ENCODE results near the gene SEC16A.

SEC16A gene

DNA sequence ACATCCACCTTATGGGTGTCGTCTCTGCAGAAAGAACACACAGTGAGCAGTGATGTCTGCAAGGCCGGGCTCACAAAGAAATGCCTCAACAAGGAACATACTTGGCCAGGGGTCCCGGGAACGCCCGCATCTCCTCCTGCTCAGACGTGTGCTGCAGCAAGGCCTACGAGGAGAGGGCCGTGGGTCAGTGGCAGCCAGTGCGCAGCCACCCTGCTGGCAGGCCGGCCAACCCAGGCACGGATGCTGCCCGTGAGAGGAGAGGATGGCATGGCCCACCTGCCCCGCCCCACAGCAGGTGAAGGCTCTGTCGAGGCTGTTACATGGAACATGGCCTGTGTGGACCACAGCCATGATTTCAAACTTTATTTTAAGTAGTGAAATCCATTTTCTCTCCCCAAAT is 19.3 kb downstream of the SEC16A start:
- DNase-seq (ENCODE audit: low spot score) = no peak

DNA sequence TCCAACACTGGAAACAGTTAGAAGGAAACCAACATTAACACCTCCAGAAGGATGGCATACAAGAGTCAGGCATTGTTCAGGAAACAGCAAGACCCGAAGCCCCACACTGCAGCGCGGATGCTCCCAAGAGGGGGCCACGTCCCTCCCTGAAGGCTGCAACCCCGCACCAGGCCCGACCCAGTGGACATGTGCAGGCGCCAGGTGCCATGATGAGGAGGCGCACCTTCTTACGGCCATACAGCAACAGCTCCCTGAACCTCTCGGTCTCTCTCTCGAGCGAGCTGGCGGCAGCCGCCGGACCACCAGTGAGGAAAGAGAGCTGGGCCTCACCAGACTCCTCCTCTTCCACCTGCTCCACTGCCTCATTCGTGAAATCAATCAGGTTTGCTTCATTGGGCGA is 20.2 kb downstream of the SEC16A start:
- no peak for DNase-seq (ENCODE audit: low spot score)

DNA sequence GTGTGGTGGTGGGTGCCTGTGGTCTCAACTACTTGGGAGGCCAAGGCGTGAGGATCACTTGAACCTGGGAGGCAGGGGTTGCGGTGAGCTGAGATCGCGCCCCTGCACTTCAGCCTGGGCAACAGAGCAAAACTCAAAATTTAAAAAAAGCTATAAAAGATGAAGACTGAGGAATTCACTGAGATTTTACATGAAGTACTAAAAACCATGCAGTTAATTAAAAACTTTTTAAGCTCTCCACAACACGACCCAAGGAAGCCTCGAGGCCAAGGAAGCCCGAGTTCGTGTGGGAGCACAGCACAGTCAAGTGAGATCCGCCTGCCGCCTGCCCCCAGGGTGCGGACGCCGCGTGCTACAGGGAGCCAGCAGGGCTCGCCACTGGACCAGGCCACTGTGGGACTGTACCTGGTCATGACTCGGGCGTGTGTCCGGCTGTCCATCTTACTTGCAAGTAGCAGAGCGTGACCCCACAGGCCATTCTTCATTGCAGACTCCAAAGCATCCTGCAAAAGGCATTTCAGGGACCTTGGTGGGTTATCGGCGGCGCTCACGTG is 22.0 kb downstream of the SEC16A start:
- DNase-seq (ENCODE audit: low spot score) = no peak

DNA sequence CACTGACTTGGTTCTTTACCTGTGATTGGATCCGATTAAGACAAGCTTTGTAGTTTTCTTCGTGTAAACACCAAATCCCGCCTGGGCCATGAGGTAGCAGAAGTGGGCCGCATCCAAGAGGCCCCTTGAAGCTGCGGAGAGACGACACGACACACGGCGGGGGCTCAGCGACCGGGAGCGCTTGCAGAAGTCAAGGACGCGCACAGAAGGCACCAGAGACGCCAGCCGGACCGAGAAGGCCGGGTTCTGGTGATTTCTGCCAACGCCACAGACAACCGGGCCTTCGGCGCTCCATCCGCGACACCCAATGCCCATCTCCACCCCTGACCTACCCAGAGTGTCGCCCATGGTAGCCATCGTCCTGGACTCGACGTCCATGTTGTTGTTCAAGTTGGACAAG is 23.4 kb downstream of the SEC16A start:
- DNase-seq (ENCODE audit: low spot score) = no peak

DNA sequence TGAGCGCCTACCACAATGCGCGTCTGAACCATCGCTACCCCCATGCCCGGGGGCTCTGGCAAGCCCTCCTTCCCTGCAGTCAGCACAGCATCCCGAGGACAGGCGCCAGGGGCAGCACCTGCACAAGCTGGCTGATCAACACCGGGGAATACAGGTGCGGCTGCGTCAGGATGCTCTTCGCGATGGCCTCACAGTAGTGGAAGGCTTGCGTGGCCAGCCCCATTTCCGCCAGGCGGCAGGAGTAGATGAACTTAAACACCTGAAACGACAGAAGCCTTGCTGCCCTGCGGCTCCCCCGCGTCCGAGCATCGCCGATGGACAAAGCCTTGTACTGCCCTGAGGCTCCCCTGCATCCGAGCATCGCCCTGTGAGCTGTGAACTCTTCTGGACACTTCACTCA is 25.5 kb downstream of the SEC16A start:
- no peak for DNase-seq (ENCODE audit: low spot score)

DNA sequence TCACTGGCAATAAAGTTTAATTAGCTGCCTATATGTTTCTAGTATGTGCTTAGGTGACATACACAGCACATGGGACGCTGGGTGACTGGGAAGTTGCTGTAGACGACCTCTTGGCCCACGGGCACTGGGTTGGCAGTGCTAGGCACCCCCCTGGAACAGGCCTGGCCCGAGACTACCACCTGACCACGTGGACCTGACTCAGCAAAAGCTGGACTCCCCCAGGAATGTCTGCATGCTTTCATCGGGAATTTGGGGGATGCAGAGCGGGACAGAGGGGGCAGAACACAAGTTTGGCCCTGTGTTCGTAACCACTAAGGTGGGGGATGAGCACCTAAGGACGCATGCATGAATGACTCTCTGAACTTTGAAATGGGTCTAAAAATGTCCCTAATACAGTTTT is 26.6 kb downstream of the SEC16A start:
- DNase-seq (ENCODE audit: low spot score) = no peak

DNA sequence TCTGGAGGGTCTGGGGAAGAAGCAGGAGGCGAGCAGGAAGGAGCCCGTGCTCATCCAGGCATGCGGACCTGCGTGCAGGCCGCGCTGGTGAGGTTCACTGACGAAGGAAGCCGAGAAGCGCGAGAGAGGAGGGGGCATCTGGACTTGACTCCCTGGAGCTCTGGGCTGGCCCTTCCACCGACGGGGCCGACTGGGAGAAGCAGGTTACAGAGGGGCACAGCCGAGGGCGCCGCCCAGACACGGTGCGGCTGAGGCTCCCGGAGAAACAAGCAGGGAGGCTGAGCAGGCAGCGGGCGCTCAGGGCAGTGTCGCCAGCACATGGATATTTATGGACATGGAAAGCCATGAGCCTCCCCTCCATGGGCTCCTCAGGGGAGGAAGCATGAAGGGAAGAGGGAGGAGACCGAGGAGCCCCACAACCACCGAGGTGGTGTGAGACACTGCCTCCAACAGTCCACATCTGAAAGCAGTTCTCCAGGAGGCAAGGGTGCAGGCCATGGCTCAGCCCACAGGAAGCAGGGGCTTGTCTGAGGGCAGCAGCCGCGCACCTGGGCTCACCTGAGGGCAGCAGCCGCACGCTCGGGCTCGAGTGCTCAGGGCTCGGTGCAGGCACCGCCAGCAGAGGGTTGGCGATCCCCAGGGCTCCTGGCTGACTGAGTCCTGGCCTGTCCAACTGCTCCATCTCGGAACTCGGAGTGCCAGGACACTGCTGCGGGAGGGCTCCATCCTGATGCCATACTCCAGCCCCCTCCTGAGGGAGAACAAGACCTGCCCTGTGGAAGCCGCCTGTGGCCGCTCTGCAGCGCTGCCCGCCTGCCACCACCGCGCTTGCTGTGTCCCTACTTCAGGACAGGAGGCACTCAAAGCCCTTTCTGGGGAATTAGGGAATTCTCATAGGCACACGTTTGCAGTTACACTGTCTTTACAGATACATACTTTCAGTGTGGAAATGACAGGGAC is 27.5 kb downstream of the SEC16A start:
- DNase-seq (ENCODE audit: low spot score) = no peak

DNA sequence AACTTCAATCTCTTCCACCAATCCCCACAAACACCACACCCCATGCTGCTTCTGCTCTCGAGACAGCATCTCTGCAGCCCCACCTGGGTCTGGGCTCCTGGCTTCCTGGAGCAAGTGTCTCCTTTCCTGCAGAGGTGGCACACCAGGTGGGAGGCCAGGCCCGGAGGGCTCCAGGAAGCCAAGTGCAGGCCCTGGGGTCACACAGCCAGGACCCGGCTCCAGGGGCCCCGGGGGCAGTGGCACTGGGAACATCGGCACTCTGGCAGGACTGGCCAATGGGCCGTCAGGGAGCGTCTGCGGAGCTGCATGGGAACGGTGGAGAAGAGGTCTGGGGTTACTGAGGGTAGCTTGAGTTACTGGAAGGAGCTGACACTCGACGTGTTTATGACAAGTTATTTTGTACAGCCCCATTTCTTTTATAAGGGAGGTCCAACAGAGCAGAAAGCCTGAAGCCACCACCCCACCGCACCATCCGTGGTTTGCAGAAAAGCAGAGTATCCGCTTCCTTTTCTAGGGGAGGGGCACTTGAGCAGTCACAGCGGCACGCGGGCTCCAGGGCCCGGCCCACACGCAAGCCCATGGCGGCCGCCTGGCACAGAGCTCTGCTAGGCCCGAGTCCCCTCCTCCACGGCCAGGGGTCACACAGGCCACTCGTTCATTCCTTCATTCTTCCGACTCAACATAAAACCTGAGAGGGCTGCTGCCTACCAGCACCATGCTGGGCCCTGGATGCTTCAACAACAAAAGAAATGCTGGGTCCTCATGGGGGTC is 28.6 kb downstream of the SEC16A start:
- DNase-seq (ENCODE audit: low spot score) = no peak

DNA sequence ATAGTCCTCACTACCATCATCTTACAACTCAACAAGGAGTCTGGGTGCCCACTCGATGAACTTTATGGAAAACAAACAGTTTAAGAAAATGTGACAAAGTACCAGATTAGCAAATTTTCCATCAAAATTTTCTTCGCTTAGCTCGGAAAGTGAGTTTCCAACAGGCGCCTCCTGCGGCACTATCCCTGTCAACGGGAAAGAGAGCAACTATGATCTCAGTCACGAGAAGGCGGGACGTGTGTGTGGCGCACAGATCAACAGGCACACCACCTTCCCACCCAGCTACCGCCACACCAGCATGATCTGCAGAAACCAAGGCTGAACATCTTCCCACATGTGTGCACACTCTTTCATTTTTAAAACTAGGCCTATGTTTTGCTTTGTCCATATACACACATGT is 29.5 kb downstream of the SEC16A start:
- no peak for DNase-seq (ENCODE audit: low spot score)

DNA sequence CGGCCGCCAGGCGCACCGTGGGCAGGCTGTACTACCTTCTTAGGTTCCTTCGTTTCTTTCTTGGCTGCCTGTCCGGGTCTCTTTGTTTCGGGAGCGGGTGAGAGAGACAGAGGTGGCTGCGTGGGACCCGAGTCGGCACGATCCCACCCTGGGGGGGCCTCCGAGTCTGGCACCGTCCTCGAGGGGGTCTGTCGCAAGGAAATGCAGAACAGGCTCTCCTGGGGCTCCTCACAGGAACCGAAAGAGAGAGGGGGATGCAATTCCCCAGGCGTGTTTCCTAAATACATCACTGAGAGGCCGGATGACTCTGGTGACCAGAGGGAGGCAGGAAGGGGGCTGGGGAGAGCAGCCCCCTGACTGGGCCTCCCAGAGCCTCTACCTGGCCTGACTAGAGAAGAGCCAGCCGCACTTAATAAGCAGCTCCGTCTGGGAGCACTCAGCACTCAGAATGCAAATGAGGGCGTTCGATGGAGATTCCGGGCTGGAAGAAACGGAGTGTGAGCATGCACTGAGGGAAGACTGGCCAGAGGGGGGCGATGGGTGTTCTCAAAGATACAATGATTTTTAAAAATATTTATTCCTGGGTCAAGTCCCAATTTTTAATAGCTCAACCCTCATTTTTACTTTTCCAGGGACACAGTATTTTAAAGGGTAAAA is 31.5 kb downstream of the SEC16A start:
- DNase-seq (ENCODE audit: low spot score) = no peak

DNA sequence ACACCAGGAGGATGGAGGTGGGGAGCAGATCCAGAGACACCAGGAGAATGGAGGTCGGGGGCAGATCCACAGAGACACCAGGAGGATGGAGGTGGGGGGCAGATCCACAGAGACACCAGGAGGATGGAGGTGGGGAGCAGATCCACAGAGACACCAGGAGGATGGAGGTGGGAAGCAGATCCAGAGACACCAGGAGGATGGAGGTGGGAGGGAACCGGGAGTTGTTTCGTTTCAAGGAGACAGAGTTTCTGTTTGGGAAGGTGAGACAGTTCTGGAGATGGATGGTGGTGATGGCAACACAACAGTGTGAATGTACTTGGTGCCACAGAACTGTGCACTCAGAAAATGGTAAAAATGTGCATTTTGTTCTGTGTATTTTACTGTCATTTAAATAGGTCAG is 34.2 kb downstream of the SEC16A start:
- no peak for DNase-seq (ENCODE audit: low spot score)

DNA sequence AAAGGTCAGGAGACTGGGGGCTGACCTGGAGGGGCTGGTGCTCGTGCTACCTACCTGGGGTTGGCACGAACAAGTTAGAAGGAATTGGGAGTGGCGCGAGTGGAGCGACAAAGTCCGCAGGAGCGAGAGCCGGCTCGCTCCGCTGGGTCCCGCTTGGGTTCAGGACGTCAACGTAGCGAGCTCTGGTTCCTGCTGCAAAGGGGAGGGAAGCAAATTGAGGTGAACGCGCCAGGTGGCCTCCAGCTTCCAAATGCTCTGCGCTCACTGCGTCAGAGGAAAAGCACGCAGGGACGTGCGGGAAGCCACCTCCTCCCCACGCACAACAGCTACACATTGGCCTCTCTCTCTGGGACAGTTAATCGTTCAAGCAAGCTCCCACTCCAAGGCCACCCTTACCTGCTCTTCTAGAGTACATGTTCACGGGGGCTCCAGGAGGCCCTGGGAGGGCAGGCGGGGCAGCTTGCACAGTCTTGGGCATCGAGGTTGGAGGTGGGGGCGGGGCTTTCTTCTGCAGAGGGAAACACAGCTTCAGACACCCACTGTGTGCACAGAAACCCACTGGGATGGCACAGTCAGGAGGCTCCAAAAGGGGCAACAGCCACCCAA is 35.6 kb downstream of the SEC16A start:
- DNase-seq (ENCODE audit: low spot score) = no peak

DNA sequence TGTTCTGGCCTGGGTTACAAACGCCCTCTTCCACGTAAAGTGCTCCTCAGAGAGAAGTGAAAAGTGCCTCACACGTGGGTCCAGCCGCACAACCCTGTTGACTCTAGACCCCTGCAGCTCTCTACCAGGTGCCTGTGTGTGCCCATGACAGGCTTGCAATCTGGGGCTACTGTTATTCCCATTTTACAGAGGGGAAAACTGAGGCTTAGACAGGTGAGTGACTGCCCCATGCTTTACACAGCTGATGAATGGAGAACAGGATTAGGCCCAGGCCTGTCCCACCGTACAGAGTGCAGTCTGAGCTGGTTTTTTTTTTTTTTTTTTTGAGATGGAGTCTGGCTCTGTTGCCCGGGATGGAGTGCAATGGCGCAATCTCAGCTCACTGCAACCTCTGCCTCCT is 37.0 kb downstream of the SEC16A start:
- no peak for DNase-seq (ENCODE audit: low spot score)

DNA sequence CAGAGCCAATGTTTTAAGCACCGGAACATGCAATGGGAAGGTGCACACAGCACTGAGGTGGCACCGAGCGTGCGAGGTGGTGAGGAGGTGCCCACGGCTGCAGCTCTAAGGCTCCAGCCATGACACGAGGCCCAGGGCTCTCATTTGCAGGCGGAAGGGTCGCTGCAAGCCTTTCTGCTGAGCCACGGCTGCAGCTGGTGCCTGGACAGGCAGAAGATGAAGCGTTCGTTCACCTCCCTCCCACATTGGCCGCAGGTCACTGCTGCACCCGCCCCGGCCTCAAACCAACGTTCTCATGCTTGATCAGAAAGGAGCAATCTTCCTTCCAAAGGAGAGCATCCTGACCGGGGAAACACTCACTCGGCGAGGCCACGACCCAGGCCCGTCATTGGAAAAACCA is 38.7 kb downstream of the SEC16A start:
- no peak for DNase-seq (ENCODE audit: low spot score)

DNA sequence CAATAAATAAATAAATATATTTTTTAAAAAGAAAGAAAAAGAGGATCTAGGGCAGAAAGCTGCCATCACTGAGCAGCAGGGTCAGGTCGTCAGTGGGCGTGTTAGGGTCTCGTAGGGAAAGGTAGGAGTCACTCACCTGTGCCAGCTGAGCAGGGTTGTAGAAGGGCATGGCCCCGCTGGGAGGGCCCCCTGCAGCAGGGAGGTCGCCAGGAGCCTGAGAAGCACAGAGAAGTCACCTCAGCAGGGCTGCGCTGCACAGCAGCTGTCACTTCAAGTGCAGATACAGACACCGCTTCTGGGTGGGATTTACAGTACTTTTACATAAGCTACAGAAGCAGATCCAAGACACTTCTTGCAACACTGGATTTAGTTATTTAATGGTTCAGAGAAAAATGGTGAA is 39.2 kb downstream of the SEC16A start:
- DNase-seq (ENCODE audit: low spot score) = no peak

DNA sequence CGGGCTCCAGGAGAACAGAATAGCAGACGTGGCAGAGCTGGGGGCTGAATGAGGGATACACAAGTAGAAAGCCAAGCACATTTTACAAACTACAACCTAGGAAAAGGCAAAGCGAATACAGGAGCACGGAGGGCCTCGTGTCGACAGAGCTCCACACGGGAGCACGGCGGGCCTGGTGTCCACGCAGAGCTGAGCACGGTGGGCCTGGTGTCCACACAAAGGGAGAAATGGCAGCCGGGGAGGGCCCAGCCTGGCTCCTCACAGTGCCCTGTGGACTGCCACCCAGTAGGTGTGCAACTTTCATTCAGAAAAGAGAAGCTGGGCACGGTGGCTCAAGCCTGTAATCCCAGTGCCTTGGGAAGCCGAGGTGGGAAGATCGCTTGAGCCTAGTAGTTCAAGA is 39.8 kb downstream of the SEC16A start:
- no peak for DNase-seq (ENCODE audit: low spot score)

DNA sequence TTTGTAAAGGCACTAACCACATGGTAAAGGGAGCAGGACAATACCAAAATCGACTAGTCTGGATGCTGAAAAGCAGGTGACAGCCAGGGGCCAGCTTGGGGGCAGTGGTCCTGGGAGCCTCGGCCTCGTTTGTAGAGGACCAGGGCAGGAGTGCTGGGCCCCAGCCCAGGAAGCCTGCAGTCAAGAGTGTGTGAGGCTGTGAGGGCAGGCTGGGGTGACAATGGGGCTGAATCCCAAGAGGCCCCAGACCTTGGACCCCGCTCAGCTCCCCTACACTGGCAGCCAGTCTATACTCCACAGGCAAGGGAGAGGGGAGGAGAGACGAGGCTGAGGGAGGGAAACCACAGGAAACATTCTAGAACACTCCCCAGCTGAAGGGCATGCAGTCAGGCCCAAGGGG is 40.6 kb downstream of the SEC16A start:
- DNase-seq (ENCODE audit: low spot score) = no peak

DNA sequence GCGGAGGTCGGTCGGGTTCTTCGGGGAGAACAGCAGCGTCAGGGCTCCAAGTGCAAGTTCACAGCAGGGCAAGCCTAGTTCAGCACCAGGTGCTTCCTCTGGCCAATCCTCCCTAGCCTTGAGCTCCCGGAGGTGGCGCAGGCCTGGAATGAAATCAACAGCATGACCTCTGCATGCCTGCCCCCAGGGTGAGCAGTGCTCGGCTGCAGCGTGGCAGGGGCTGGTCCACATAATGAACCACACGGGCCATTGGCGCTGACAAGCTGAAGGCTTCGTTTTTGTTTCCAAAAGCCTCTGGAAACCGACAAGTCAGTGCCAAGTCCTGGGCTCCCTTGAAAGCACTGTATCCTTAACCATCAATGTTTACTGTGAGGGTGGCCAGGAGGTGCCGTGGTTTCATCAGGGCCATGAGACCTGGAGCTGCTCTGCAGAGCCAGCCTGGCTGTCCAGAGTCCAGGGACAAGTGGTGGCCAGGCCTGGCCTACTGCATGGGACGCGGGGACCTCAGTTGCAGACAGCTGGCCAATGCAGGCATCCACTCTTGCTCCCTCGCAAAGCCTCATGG is 41.1 kb downstream of the SEC16A start:
- DNase-seq (ENCODE audit: low spot score) = no peak

DNA sequence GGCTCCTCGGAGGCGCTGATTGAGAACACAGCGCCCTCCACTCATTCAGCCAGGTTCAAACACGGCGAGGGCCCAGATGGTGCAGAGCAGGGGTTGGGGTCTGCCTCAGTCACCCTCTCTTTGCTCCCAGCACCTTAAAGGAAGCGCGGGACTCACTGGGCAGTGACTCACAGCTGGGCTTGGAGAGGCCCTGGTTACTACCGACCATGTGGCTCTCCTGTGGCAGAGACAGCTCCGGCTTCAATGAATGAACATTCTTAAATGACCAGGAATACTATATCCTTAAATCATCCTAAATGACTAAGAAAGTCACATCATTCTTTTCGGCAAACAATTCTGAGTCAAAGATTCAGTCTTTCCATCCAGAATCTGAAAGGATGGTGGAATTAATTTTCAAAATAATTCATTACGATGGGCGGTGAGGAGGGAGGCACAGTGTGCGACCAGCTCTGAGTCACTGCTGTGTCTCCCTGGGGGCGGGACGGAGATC is 41.6 kb downstream of the SEC16A start:
- DNase-seq (ENCODE audit: low spot score) = no peak

DNA sequence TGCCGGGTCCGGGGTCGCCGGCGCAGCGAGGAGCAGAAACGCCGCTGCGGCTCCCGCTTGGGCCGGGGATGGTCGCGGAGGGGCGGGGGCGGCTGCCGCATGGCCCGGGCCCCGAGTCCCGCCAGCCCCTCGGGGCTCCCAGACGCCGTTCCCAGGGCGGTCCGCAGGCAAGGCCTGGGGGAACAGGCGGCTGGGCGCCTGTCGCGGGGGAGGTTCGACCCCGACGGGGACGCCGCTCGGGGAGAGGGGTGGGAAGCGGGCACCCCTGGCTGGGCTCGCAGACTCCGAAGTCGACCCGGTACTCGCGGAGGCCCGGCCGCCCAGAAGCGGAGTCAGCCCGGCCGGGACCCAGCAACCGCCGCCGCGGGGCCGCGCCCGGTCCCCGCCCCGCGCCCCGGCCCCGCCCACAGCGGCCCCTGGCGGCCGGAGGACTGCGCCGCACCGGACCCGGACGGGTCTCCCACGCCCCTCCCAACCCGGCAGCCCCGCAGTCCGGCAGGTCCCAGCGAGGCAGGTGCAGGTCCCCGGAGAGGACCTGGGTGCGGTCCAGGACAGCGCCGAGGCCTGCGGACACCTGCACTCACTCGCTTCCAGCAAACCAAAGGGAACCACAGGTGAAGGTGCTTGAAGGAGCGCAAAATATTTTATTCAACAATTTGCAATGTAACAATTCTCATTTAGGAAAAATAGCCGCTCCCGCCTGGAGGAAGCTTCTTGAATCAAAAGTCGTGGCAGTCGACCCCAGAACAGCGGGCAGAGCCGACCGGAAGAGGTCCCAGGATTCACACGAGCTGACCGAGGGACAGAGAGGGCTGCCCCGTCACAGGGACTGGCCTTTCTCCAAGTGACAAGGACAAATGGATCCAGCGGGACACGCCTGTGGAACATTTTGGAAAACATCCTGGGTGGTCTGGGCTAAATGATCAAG is 43.1 kb downstream of the SEC16A start, which contains the start of gene INPP5E:
Gene INPP5E, minus strand, starts transcription at position 365 of the 928 bp plus-strand sequence. CDS start 426 bp downstream, outside the sequence.
- no peak for DNase-seq (ENCODE audit: low spot score)
